Measurements from ENCODE around the gene PRKRA. TPM values are rescaled to one million over a fixed set of nuclear protein-coding genes. Genes with fewer than 3 reads are reported as not detected.

The PRKRA gene
- total RNA-seq, 1 experiment from 2014 or later, result 49.8 TPM

Other genes with a start within 250 kb of the PRKRA start
- 2.6 TPM for gene PJVK, start 203 bp upstream of the PRKRA start, total RNA-seq (2021; ENCODE audit: unreplicated experiment)
- 4.5 TPM for gene FKBP7, start 27.4 kb upstream of the PRKRA start, total RNA-seq (2021; ENCODE audit: unreplicated experiment)
- 26.8 TPM for gene PLEKHA3, start 29.3 kb upstream of the PRKRA start, total RNA-seq (2021; ENCODE audit: unreplicated experiment)